Nephron progenitor cell (in vitro differentiated cells): Measurements from ENCODE around the gene PIK3CB.

Experiments
- DNase-seq: peaks from one replicate; pipeline ENCODE4 v3.0.0; 2021
- H3K27ac Mint-ChIP-seq: 2 replicates; pipeline ENCODE4 v1.8.0; 2021; ENCODE audit warnings: mild to moderate bottlenecking, moderate library complexity, mixed read lengths
- H3K27me3 Mint-ChIP-seq: 2 replicates; pipeline ENCODE4 v1.8.0; 2021; ENCODE audit warnings: mild to moderate bottlenecking, low read depth, mixed read lengths; ENCODE audit not compliant: poor library complexity
- H3K36me3 Mint-ChIP-seq: 2 replicates; pipeline ENCODE4 v1.8.0; 2021; ENCODE audit warnings: low read depth, mixed read lengths
- H3K4me1 Mint-ChIP-seq: 2 replicates; pipeline ENCODE4 v1.8.0; 2021; ENCODE audit warnings: mixed read lengths
- H3K4me3 Mint-ChIP-seq: 2 replicates; pipeline ENCODE4 v1.8.0; 2021; ENCODE audit warnings: mild to moderate bottlenecking, moderate library complexity, mixed read lengths
- H3K9me3 Mint-ChIP-seq: 2 replicates; pipeline ENCODE4 v1.8.0; 2021; ENCODE audit warnings: mild to moderate bottlenecking, moderate library complexity, mixed read lengths
- TF ChIP-seq, protein P1 (sequence below): fragments of 200-600 bp; sonication (generic); IDR thresholded peaks from 2 replicates; pipeline ENCODE4 v1.5.0; 2021; ENCODE audit warnings: antibody characterized with exemption

PIK3CB gene

DNA sequence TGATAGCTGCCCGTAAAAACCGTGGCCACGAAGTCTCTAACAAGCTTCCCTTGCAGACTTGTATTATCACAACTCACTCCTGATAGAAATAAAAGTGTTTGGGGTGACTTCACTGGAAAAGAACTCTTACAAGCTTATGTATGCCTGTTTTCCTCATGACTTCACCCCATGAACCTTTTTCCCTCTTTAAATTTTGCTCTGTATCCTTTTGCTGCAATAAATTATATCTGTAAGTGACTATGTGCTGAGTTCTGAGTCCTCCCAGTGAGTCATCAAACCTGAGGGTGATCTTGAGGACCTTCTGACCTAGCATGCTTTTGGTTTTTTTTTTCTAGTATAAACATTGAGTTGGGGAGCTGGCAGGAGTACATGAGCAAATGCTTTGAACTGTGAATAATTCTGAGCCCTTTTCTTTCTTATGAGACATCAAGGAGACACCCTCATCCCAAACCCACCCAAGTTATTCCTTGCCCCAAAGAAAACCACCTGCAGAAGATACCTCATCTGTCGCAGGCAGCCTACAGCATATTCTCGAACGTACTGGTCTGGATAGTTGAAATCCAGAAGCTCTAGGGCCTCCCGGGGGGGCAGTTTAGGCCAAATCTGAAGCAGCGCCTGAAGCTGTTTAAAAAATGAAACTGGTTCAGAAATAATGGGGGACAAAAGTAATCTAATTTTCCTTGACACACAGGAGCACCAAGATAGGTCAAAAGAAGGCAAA is 140.3 kb downstream of the PIK3CB start:
- no peak for DNase-seq
- H3K27me3 Mint-ChIP-seq, result no peaks in the 10 kb centered on the region
- H3K27ac Mint-ChIP-seq, result peak overlapping the region; percentile 49
- H3K9me3 Mint-ChIP-seq, result peaks cover 4% of the 10 kb centered on the region
- no peak overlapping the region for H3K4me3 Mint-ChIP-seq
- TF ChIP-seq, protein P1, sequence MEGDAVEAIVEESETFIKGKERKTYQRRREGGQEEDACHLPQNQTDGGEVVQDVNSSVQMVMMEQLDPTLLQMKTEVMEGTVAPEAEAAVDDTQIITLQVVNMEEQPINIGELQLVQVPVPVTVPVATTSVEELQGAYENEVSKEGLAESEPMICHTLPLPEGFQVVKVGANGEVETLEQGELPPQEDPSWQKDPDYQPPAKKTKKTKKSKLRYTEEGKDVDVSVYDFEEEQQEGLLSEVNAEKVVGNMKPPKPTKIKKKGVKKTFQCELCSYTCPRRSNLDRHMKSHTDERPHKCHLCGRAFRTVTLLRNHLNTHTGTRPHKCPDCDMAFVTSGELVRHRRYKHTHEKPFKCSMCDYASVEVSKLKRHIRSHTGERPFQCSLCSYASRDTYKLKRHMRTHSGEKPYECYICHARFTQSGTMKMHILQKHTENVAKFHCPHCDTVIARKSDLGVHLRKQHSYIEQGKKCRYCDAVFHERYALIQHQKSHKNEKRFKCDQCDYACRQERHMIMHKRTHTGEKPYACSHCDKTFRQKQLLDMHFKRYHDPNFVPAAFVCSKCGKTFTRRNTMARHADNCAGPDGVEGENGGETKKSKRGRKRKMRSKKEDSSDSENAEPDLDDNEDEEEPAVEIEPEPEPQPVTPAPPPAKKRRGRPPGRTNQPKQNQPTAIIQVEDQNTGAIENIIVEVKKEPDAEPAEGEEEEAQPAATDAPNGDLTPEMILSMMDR, result no peak
- peaks cover 11% of the 10 kb centered on the region for H3K4me1 Mint-ChIP-seq
- peaks cover 11% of the 10 kb centered on the region for H3K36me3 Mint-ChIP-seq

DNA sequence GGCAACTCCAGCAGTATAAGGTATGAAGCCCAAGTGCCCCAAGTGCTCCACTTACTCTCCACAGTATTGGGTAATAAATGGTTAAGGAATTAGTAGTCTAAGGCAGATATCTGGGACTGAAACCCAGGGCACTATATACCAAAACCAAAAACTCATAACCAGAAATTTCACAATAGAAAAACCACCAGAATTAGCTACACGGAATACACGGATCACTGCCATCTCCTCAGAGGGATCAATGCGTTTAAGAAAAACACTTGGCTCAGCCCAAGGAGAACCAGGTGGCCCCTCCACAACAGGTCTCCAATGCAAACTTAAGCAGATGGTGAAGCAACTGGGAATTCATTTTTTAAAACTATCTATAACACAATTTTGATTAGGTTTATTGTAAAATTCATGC is 142.6 kb downstream of the PIK3CB start:
- H3K9me3 Mint-ChIP-seq, result no peaks in the 10 kb centered on the region
- no peaks in the 10 kb centered on the region for H3K27me3 Mint-ChIP-seq
- H3K36me3 Mint-ChIP-seq, result peaks cover 14% of the 10 kb centered on the region
- H3K4me3 Mint-ChIP-seq, result no peak overlapping the region
- H3K4me1 Mint-ChIP-seq, result peaks cover 13% of the 10 kb centered on the region
- TF ChIP-seq, protein P1, result no peak
- no peak overlapping the region for H3K27ac Mint-ChIP-seq
- DNase-seq, result no peak

DNA sequence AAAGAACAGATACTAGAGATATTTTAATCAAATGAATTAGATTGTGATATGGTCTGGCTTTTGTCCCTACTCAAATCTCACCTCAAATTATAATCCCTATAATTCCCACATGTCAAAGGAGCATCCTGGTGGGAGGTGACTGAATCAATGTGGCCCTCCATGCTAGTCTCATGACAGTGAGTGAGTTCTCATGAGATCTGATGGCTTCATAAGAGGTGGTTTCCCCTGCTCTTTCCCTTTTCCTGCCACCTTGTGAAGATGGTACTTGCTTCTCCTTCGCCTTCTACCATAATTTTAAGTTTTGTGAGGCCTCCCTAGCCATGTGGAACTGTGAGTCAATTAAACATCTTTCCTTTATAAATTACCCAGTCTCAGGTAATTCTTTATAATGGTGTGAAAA is 143.4 kb downstream of the PIK3CB start:
- peaks cover 20% of the 10 kb centered on the region for H3K36me3 Mint-ChIP-seq
- no peak overlapping the region for H3K27ac Mint-ChIP-seq
- DNase-seq, result no peak
- peaks cover 20% of the 10 kb centered on the region for H3K4me1 Mint-ChIP-seq
- no peaks in the 10 kb centered on the region for H3K27me3 Mint-ChIP-seq
- H3K9me3 Mint-ChIP-seq, result no peaks in the 10 kb centered on the region
- TF ChIP-seq, protein P1, result no peak
- H3K4me3 Mint-ChIP-seq, result no peak overlapping the region

DNA sequence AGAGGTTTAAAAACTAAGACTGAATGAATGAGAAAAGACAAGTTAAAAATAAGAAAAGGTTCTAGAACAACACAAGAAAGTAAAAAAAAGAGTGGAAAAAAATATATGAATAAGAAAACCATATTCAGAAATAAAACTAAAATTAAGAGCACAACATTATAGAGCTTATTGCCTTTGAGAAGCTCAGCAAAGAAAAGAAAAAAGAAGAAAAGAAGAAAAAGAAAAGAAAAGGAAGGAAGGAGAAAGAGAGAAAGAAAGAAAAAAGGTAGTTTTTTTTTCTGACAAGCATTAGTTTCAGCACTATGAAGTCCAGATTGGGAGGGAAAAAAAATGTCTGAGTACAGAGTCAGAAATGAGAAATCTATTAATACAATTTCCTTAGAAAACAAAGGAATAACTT is 144.7 kb downstream of the PIK3CB start:
- H3K27ac Mint-ChIP-seq, result no peak overlapping the region
- no peak overlapping the region for H3K4me3 Mint-ChIP-seq
- TF ChIP-seq, protein P1, result no peak
- peaks cover 19% of the 10 kb centered on the region for H3K4me1 Mint-ChIP-seq
- no peaks in the 10 kb centered on the region for H3K27me3 Mint-ChIP-seq
- no peak for DNase-seq
- H3K9me3 Mint-ChIP-seq, result no peaks in the 10 kb centered on the region
- peaks cover 20% of the 10 kb centered on the region for H3K36me3 Mint-ChIP-seq

DNA sequence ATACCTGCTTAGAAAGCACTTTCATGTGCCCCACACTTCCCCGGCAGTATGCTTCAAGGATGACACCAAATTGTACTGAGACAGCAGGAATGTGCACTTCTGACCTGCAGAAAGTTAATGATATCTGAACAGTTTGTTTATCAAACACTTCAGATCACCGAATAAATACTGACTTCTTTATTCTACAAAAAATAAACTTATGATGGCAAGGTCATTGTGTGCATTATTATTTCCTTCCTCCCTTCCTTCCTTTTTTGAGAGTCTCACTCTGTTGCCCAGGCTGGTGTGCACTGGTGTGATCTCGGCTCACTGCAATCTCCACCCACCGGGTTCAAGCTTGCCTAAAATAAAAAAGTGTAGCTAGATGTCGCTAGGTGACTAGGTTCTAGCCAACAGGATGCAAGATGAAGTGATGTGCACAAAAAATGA is 145.8 kb downstream of the PIK3CB start:
- H3K4me3 Mint-ChIP-seq, result no peak overlapping the region
- no peak overlapping the region for H3K27ac Mint-ChIP-seq
- TF ChIP-seq, protein P1, result no peak
- H3K27me3 Mint-ChIP-seq, result no peaks in the 10 kb centered on the region
- DNase-seq, result no peak
- no peaks in the 10 kb centered on the region for H3K9me3 Mint-ChIP-seq
- peaks cover 20% of the 10 kb centered on the region for H3K36me3 Mint-ChIP-seq
- peaks cover 16% of the 10 kb centered on the region for H3K4me1 Mint-ChIP-seq

DNA sequence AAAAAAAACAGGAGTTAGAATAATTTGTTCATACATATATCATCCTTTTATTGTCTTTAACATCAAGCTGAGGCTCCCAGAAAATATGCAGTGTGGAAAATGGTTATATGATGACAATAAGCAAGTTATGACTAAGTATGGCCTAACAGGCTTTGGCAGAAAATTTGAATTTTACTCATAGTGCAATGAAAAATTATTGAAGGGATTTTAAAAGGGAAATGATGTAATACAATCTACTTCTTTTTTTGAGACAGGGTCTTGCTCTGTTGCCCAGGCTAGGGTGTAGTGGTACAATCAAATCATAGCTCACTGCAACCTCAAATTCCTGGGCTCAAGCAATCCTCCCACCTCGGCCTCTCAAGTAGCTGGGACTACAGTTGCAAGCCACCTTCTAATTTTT is 147.5 kb downstream of the PIK3CB start:
- Mint-ChIP-seq H3K27ac (peak overlapping the region; percentile 12), H3K9me3 (no peaks in the 10 kb centered on the region), H3K4me3 (no peak overlapping the region), H3K27me3 (no peaks in the 10 kb centered on the region), H3K4me1 (peaks cover 20% of the 10 kb centered on the region), H3K36me3 (peaks cover 20% of the 10 kb centered on the region)
- TF ChIP-seq, protein P1, result no peak
- no peak for DNase-seq
